Esophagus muscularis mucosa (tissue), 3 donors: ENCODE data around the gene PTPRS.

ENCODE experiments used
- CTCF ChIP-seq, 3 experiments: fragments of 200-600 bp in 2 of 3; fragments of 450-650 bp in 1 of 3; sonication (generic) in 2 of 3; IDR thresholded peaks; one replicate each; pipeline ENCODE4 v1.5.1; 2017 to 2019; ENCODE audit warnings: antibody characterized with exemption in 3 of 3, mild to moderate bottlenecking in 2 of 3, moderate library complexity in 1 of 3
- POLR2A ChIP-seq: fragments of 450-650 bp; IDR thresholded peaks from one replicate; pipeline ENCODE4 v1.6.1; 2017; ENCODE audit warnings: antibody characterized with exemption, moderate library complexity, mild to moderate bottlenecking, low read depth
- POLR2AphosphoS5 ChIP-seq, 2 donors: sonication (generic); formaldehyde crosslinking; IDR thresholded peaks; one replicate each; pipeline ENCODE4 v1.6.1; 2017; ENCODE audit warnings: antibody characterized with exemption in 2 of 2

DNA sequence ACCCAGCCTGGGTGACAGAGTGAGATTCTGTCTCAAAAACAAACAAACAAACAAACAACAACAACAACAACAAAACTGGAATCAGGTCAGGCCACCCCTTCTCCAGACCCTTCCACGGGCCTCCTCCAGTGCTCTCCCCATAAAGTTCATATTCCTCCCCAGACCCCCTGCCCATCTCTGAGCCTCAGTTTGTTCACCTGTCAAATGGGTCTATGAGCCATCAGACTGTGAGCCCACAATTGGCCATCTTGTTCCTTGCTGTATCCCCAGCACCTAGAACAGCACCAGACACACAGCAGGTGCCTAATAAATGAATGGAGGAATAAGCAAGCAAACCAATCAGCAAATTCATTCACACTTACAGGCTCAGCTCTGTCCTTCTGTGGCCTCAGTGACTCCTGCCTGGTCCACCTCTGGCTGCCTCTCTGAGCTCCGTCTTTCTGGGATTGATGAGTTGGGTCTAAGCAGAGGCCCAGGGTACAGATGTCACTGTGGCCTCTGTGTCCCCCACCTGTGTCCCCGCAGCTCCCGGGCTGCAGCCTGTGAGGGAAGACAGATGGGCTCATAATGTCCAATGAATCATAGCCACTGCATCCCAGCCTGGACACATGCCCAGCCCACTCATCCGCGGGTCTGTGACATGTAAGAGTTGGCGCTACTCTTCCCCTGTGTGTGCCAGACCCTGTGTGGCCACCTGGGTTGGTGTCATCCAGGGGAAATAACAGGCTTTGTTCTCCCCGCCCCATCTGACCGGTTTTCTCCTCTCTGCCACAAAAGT, 19.6 kb upstream of the PTPRS start:
- TF ChIP-seq POLR2AphosphoS5 (IDR thresholded peaks at IDR 0.05) (no peak), CTCF (IDR thresholded peaks at IDR 0.05) (no peak), POLR2A (no peak)
